ENCODE data around the gene PHKB. TPM values are rescaled to one million over a fixed set of nuclear protein-coding genes. Genes with fewer than 3 reads are reported as not detected.

PHKB gene
- total RNA-seq, 1 experiment from 2014 or later = 83.4 TPM

DNA sequence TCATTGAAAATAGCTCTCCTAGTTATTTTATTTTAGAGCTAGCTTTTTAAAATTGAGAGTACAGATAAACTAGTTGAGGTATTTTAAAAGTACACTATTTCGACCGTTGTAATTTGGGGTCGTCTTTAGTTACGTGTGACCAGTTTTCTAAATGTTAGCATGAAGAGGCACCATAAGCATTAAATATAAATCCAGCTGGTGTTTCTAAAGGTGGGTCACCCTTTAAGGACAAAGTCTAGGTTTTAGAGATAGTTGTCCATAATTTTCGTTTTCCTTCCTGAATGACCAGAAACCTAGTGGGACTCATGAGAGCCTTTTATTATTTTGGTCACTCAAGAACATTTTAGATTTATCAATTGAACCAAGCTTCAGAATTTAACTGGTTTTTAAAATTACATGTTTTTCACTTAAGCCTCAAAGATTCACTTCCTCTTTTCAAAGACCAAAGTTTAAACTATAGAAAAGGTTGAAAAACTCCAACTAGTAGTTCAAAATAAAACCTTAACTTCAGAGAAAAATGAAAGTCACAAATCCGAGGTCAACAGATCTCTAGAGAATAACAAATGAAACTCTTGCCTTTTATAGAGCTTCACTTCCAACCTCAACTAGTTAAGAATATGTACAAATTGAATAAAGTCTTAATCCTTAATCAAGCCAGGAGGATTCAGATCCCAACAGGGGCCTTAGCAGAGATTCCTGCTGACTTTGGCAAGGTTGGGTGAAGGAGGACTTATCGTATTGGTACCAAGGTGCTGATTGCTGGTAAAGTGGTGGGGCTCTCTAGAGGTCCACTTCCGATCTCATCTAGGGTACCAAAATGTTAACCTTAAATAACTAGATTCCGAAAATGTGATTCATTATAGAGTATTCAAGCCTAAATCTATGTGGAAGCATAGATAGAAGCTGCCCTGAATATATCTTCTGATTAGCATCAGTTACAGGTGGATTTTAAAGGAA lies 32.5 kb downstream of the PHKB start:
- no TSS peak for BruUV-seq (replicated peaks)
- Mint-ChIP-seq H3K27ac (ENCODE audit: unreplicated experiment) (no peak overlapping the region), H3K4me3 (ENCODE audit: low read depth, unreplicated experiment) (no peak overlapping the region), H3K9me3 (ENCODE audit: low read depth, unreplicated experiment) (no peaks in the 10 kb centered on the region), H3K27me3 (ENCODE audit: unreplicated experiment) (no peaks in the 10 kb centered on the region), H3K36me3 (ENCODE audit: insufficient read depth, unreplicated experiment) (no peaks in the 10 kb centered on the region), H3K4me1 (ENCODE audit: low read depth, unreplicated experiment) (no peaks in the 10 kb centered on the region)
- DNase-seq = no peak
- intact Hi-C loops (cut with micrococcal nuclease; ENCODE audit: unreplicated experiment) = no loop called here
- TF ChIP-seq, protein P1, sequence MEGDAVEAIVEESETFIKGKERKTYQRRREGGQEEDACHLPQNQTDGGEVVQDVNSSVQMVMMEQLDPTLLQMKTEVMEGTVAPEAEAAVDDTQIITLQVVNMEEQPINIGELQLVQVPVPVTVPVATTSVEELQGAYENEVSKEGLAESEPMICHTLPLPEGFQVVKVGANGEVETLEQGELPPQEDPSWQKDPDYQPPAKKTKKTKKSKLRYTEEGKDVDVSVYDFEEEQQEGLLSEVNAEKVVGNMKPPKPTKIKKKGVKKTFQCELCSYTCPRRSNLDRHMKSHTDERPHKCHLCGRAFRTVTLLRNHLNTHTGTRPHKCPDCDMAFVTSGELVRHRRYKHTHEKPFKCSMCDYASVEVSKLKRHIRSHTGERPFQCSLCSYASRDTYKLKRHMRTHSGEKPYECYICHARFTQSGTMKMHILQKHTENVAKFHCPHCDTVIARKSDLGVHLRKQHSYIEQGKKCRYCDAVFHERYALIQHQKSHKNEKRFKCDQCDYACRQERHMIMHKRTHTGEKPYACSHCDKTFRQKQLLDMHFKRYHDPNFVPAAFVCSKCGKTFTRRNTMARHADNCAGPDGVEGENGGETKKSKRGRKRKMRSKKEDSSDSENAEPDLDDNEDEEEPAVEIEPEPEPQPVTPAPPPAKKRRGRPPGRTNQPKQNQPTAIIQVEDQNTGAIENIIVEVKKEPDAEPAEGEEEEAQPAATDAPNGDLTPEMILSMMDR (IDR thresholded peaks at IDR 0.05; ENCODE audit: unreplicated experiment) = no peak
- CTCF ChIA-PET = no interaction called here

DNA sequence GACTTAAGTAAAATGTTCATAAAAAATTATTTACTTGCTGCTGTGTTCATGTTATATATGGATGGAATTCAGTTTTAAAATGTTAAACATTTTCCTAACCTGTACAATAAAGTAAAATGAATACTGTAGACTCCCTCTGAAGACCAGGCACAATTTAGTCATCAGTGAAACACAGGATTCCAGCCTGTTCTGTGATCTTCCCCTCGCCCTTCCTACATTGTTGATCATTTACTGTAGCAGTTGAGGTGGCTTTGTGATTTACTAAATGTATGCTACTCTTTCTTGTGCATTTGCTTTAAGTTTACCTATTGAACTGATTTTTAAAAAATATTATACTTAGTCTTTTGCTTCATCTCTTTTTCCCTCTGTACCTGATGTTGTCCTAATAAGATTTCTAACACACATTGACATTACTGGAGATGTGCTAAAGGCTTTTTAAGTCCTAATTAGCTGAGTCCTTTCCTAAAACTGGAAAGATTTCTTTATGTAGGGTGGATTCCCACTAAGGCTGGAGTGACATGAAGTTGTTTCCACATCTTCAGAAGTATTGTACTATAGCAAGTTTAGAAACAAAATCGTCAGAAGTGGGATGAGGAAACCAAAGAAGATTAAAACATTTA lies 38.1 kb downstream of the PHKB start:
- Mint-ChIP-seq H3K27ac (ENCODE audit: unreplicated experiment) (no peak overlapping the region), H3K4me1 (ENCODE audit: low read depth, unreplicated experiment) (no peaks in the 10 kb centered on the region), H3K27me3 (ENCODE audit: unreplicated experiment) (no peaks in the 10 kb centered on the region), H3K36me3 (ENCODE audit: insufficient read depth, unreplicated experiment) (peaks cover 4% of the 10 kb centered on the region), H3K9me3 (ENCODE audit: low read depth, unreplicated experiment) (no peaks in the 10 kb centered on the region), H3K4me3 (ENCODE audit: low read depth, unreplicated experiment) (no peak overlapping the region)
- no TSS peak for BruUV-seq (replicated peaks)
- no peak for DNase-seq
- TF ChIP-seq, protein P1 (IDR thresholded peaks at IDR 0.05; ENCODE audit: unreplicated experiment) = no peak
- CTCF ChIA-PET = no interaction called here
- intact Hi-C loops (cut with micrococcal nuclease; ENCODE audit: unreplicated experiment) = no loop called here

DNA sequence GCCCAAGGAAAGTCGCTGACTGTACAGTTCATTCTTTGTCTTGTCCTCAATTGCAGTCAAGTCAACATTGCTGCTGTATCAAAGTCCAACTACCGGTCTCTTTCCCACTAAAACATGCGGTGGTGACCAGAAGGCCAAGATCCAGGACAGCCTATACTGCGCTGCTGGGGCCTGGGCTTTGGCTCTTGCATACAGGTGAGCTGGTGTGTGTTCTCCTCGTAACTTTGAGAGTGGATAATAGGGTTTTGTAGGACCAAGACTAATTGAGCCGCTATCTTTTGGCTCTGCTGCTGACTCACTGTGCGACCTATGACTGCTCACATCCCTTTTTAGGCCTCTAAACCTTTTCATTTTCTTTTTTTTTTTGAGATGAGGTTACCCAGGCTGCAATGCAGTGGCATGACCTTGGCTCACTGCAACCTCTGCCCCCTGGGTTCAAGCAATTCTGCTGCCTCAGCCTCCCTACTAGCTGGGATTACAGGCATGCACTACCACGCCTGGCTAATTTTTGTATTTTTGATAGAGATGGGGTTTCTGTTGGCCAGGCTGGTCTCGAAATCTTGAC lies 38.7 kb downstream of the PHKB start:
- Mint-ChIP-seq H3K4me3 (ENCODE audit: low read depth, unreplicated experiment) (no peak overlapping the region), H3K27me3 (ENCODE audit: unreplicated experiment) (no peaks in the 10 kb centered on the region), H3K36me3 (ENCODE audit: insufficient read depth, unreplicated experiment) (peaks cover 4% of the 10 kb centered on the region), H3K4me1 (ENCODE audit: low read depth, unreplicated experiment) (no peaks in the 10 kb centered on the region), H3K27ac (ENCODE audit: unreplicated experiment) (no peak overlapping the region), H3K9me3 (ENCODE audit: low read depth, unreplicated experiment) (no peaks in the 10 kb centered on the region)
- CTCF ChIA-PET = no interaction called here
- intact Hi-C loops (cut with micrococcal nuclease; ENCODE audit: unreplicated experiment) = no loop called here
- TF ChIP-seq, protein P1 (IDR thresholded peaks at IDR 0.05; ENCODE audit: unreplicated experiment) = no peak
- BruUV-seq (replicated peaks) = no TSS peak
- DNase-seq = no peak

DNA sequence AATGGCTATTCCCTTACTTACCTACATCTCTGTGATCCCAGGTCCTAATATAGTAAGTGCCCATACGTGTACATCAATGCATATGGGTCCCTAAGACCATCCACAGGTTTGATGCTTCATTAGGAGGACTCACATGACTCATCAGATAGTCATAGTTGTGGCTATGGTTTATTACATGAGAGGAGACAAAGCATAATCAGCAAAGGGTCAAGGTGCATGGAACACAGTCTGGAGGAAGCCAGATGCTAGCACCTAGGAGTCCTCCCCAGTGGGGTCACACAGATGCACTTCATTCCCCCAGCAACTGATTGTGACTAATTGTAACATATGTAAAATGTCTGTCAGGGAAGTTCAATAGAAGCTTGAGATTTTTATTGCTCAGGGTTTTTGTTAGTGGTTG lies 42.8 kb downstream of the PHKB start:
- CTCF ChIA-PET = no interaction called here
- BruUV-seq (replicated peaks) = no TSS peak
- TF ChIP-seq, protein P1 (IDR thresholded peaks at IDR 0.05; ENCODE audit: unreplicated experiment) = no peak
- no peak for DNase-seq
- Mint-ChIP-seq H3K36me3 (ENCODE audit: insufficient read depth, unreplicated experiment) (peaks cover 4% of the 10 kb centered on the region), H3K4me1 (ENCODE audit: low read depth, unreplicated experiment) (no peaks in the 10 kb centered on the region), H3K9me3 (ENCODE audit: low read depth, unreplicated experiment) (no peaks in the 10 kb centered on the region), H3K4me3 (ENCODE audit: low read depth, unreplicated experiment) (no peak overlapping the region), H3K27me3 (ENCODE audit: unreplicated experiment) (no peaks in the 10 kb centered on the region), H3K27ac (ENCODE audit: unreplicated experiment) (no peak overlapping the region)
- intact Hi-C loops (cut with micrococcal nuclease; ENCODE audit: unreplicated experiment) = no loop called here

Measured in Calu3 (cell line).